B cell (primary cell): ENCODE results near the gene MED12L. TPM values are rescaled to one million over a fixed set of nuclear protein-coding genes. Genes with fewer than 3 reads are reported as not detected.

Experiments used
- ATAC-seq: fragments of 200-7000 bp; cut with Tn5 transposase; one replicate; pipeline ENCODE4 v1.10.0; 2021; ENCODE audit warnings: low read depth, mild to moderate bottlenecking, moderate number of reproducible peaks, moderate library complexity
- CTCF ChIA-PET: fragments of 350-600 bp; sonication (Branson Sonifier 250); formaldehyde crosslinking; loops from one replicate; lab custom pipeline; 2021; ENCODE audit warnings: antibody characterized with exemption, inconsistent platforms; lab: Charles Lee
- POLR2A ChIA-PET: fragments of 350-600 bp; sonication (Branson Sonifier 250); formaldehyde crosslinking; loops from one replicate; lab custom pipeline; 2021; ENCODE audit warnings: antibody characterized with exemption; lab: Charles Lee
- DNase-seq: peaks from one replicate; pipeline ENCODE4 v3.0.0; 2013
- H2AFZ ChIP-seq: 2 replicates; pipeline ENCODE4 v1.6.1; 2012; ENCODE audit warnings: mild to moderate bottlenecking, low read depth, low read length; ENCODE audit not compliant: insufficient read depth, poor library complexity, severe bottlenecking
- H3K27ac ChIP-seq, 2 donors: 1 replicate in 1 of 2; 2 replicates in 1 of 2; pipeline ENCODE4 v1.5.1; 2012 to 2013; ENCODE audit warnings: low read length in 2 of 2, mild to moderate bottlenecking in 2 of 2, moderate library complexity in 1 of 2
- H3K27me3 ChIP-seq, 4 experiments: fragments of 200-600 bp in 1 of 4; sonication (generic) in 1 of 4; replicated peaks in 1 of 4; 1 replicate in 2 of 4; 2 replicates in 2 of 4; pipeline versions ENCODE4 v1.6.1 to v1.7.0; 2013 to 2016; ENCODE audit warnings: low read length in 3 of 4, mild to moderate bottlenecking in 2 of 4, mixed read lengths in 1 of 4, moderate library complexity in 1 of 4; ENCODE audit not compliant: insufficient read depth in 4 of 4, control insufficient read depth in 3 of 4; ENCODE audit errors: control extremely low read depth in 1 of 4
- H3K36me3 ChIP-seq, 2 experiments: replicated peaks in 1 of 2; 1 replicate in 1 of 2; 2 replicates in 1 of 2; pipeline versions ENCODE4 v1.6.1 to v1.7.1; 2013; ENCODE audit warnings: low read length in 1 of 2; ENCODE audit not compliant: insufficient read depth in 2 of 2, control insufficient read depth in 1 of 2; ENCODE audit errors: control extremely low read depth in 1 of 2, extremely low read depth in 1 of 2
- H3K4me1 ChIP-seq, 2 donors: fragments of 200-600 bp in 1 of 2; sonication (generic) in 1 of 2; 1 replicate in 1 of 2; 2 replicates in 1 of 2; pipeline versions ENCODE4 v1.5.1 to v1.6.1; 2013 to 2017; ENCODE audit warnings: low read length in 2 of 2; ENCODE audit not compliant: control insufficient read depth in 2 of 2, insufficient read depth in 2 of 2
- H3K4me2 ChIP-seq: replicated peaks from 2 replicates; pipeline ENCODE3; 2012; ENCODE audit warnings: mild to moderate bottlenecking, low read depth, low read length; ENCODE audit not compliant: poor library complexity, severe bottlenecking
- H3K4me3 ChIP-seq, 5 experiments: fragments of 200-600 bp in 1 of 5; sonication (generic) in 1 of 5; 1 replicate in 3 of 5; 2 replicates in 2 of 5; pipeline versions ENCODE4 v1.5.1 to v1.7.0; 2011 to 2016; ENCODE audit warnings: low read length in 4 of 5, mild to moderate bottlenecking in 4 of 5, low read depth in 2 of 5, control low read depth in 1 of 5, moderate library complexity in 1 of 5; ENCODE audit not compliant: insufficient read depth in 1 of 5; ENCODE audit errors: control extremely low read depth in 1 of 5, extremely low read depth in 1 of 5
- H3K79me2 ChIP-seq: fragments of 200-600 bp; sonication (generic); one replicate; pipeline ENCODE4 v1.6.0; 2016; ENCODE audit warnings: low read length; ENCODE audit not compliant: control insufficient read depth, insufficient read depth
- H3K9ac ChIP-seq: fragments of 200-600 bp; sonication (generic); 2 replicates; pipeline ENCODE4 v1.6.1; 2017; ENCODE audit warnings: mild to moderate bottlenecking, low read length, moderate library complexity
- H3K9me3 ChIP-seq, 3 donors: one replicate each; pipeline versions ENCODE4 v1.6.1 to v1.7.1; 2013; ENCODE audit warnings: low read length in 2 of 3; ENCODE audit not compliant: control insufficient read depth in 2 of 3, insufficient read depth in 1 of 3; ENCODE audit errors: control extremely low read depth in 1 of 3
- H4K20me1 ChIP-seq: 2 replicates; pipeline ENCODE4 v1.6.0; 2012; ENCODE audit warnings: mild to moderate bottlenecking, low read length; ENCODE audit not compliant: insufficient read depth, control insufficient read depth, poor library complexity, severe bottlenecking
- H3K27ac Mint-ChIP-seq: one replicate; pipeline ENCODE4 v1.8.0; 2021; ENCODE audit warnings: mixed read lengths
- H3K27me3 Mint-ChIP-seq: one replicate; pipeline ENCODE4 v1.8.0; 2021; ENCODE audit warnings: mixed read lengths
- H3K4me1 Mint-ChIP-seq: one replicate; pipeline ENCODE4 v1.8.0; 2021; ENCODE audit warnings: mixed read lengths
- H3K4me3 Mint-ChIP-seq: one replicate; pipeline ENCODE4 v1.8.0; 2021; ENCODE audit warnings: mixed read lengths
- H3K9me3 Mint-ChIP-seq: one replicate; pipeline ENCODE4 v1.8.0; 2022; ENCODE audit warnings: mixed read lengths; ENCODE audit not compliant: insufficient read depth
- EZH2 ChIP-seq: IDR thresholded peaks from 2 replicates; pipeline ENCODE4 v1.6.1; 2012; ENCODE audit warnings: borderline replicate concordance, low read depth, mild to moderate bottlenecking, moderate library complexity, low read length; ENCODE audit not compliant: insufficient read depth, poor library complexity, severe bottlenecking
- WGBS: methylation state at CpG from one replicate; pipeline ENCODE4 v1.1.5; 2013; ENCODE audit warnings: missing lambda C conversion rate; ENCODE audit not compliant: insufficient coverage; 5-methylcytosine and 5-hydroxymethylcytosine counted together
- intact Hi-C: fragments of 100-400 bp; cut with micrococcal nuclease; formaldehyde crosslinking; loops from one replicate; pipeline ENCODE4 v1.10.0; 2022
- polyA plus RNA-seq: library from polyadenylated mRNA; depleted of rRNA; stranded (reverse); fragments of >200 nt; gene quantifications from 2 replicates; pipeline ENCODE4 v1.2.3, GENCODE V29; 2012
- total RNA-seq, 2 donors: library from RNA; stranded (reverse); fragments of 120-200 nt in 1 of 2; gene quantifications; 1 replicate in 1 of 2; 2 replicates in 1 of 2; pipeline versions ENCODE4 v1.2.3 to v1.2.4, GENCODE V29; 2013 to 2022
- TF ChIP-seq, protein P1 (sequence below): fragments of 200-600 bp; IDR thresholded peaks from one replicate; pipeline ENCODE4 v1.8.0; 2022; ENCODE audit warnings: antibody characterized with exemption, mild to moderate bottlenecking

The MED12L gene
- total and polyA plus RNA-seq, 2 donors (not counting 1 experiment from before 2014, with no cell fraction given): 0.07 to 0.30 TPM

DNA sequence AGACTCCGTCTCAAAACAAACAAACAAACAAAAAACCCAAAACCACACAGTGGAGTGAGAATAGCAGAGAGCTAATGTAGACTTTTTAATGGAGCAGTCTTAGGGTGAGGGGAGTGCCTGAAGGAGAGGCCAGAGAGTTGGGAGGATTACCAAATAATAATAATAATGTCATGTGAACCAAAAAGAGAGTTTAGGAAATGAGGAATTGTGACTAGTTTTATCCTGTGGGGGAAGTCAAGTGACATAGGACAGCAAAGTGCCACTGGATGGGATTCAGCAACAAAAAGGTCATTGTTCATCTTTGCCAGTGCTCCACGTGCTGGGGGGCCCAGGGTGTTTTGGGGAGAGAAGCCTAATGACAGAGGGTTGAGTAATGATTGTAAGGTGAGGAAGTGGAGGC is 218.3 kb downstream of the MED12L start:
- intact Hi-C loops: no loop called here
- Histone ChIP-seq H2AFZ (no peak overlapping the region), H3K36me3 (no peaks in the 10 kb centered on the region), H3K79me2 (no peaks in the 10 kb centered on the region), H3K4me1 (no peaks in the 10 kb centered on the region), H3K27ac (no peak overlapping the region), H4K20me1 (no peaks in the 10 kb centered on the region), H3K27me3 (no peaks in the 10 kb centered on the region), H3K9me3 (no peaks in the 10 kb centered on the region), H3K4me3 (no peak overlapping the region), H3K9ac (no peak overlapping the region), H3K4me2 (no peak overlapping the region)
- ChIA-PET CTCF (interaction anchor here (1.3 to 1.4 kb wide), 2 partner anchors 158 to 534 kb away, joined by 3 to 5 read pairs; no protein-coding TSS in a partner anchor), POLR2A (no interaction called here)
- DNase-seq (no peak), ATAC-seq (no peak)
- Mint-ChIP-seq H3K4me1 (no peaks in the 10 kb centered on the region), H3K27ac (no peak overlapping the region), H3K27me3 (peaks cover 2% of the 10 kb centered on the region), H3K9me3 (no peaks in the 10 kb centered on the region), H3K4me3 (no peak overlapping the region)
- no peak for TF ChIP-seq EZH2
- TF ChIP-seq, protein P1, sequence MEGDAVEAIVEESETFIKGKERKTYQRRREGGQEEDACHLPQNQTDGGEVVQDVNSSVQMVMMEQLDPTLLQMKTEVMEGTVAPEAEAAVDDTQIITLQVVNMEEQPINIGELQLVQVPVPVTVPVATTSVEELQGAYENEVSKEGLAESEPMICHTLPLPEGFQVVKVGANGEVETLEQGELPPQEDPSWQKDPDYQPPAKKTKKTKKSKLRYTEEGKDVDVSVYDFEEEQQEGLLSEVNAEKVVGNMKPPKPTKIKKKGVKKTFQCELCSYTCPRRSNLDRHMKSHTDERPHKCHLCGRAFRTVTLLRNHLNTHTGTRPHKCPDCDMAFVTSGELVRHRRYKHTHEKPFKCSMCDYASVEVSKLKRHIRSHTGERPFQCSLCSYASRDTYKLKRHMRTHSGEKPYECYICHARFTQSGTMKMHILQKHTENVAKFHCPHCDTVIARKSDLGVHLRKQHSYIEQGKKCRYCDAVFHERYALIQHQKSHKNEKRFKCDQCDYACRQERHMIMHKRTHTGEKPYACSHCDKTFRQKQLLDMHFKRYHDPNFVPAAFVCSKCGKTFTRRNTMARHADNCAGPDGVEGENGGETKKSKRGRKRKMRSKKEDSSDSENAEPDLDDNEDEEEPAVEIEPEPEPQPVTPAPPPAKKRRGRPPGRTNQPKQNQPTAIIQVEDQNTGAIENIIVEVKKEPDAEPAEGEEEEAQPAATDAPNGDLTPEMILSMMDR: no peak
- 92% methylated on average over 1 of the region's 2 CpGs for WGBS

DNA sequence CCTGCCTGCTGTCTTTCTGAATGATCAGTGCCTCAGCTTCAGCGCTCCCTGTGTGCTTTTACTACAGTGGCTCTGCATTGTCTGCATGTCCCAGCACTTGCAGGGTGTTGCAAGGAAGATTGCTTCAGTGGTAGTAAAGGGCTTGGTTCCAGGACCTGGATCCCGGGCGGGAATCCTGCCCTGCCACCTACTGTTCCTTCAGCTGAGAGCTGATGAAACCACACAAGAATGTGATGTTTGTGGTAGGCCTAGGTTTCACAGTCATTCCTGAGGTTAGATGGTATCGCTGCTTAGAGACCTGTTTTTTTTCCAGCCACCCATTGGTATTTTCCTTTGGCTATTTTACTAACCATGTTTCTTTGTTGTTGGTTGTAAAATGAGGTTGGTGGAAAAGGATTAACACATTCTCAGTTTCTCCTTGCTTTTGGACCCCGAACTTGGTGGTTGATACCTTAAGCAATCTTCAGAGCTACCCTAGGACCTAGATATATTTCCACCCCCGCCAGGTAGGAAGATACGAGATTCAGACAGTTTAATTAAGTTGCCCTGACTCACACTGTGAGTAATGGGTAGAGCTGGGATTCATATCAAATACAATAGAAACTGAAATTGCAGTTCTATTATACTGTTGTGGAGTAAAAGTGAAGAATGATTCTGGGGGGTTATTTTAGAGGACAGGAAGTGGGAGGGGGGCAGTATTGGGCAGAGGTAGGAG is 219.8 kb downstream of the MED12L start:
- no peak overlapping the region for H2AFZ ChIP-seq
- intact Hi-C loops: no loop called here
- no peak for DNase-seq
- Mint-ChIP-seq H3K27me3 (peaks cover 2% of the 10 kb centered on the region), H3K27ac (no peak overlapping the region), H3K4me3 (no peak overlapping the region), H3K9me3 (no peaks in the 10 kb centered on the region), H3K4me1 (no peaks in the 10 kb centered on the region)
- POLR2A ChIA-PET: no interaction called here
- no peak overlapping the region for H3K27ac ChIP-seq
- no peak overlapping the region for H3K4me2 ChIP-seq
- H3K9ac ChIP-seq: no peak overlapping the region
- no peaks in the 10 kb centered on the region for H3K9me3 ChIP-seq
- no peak overlapping the region for H3K4me3 ChIP-seq
- no peaks in the 10 kb centered on the region for H3K4me1 ChIP-seq
- no peak for ATAC-seq
- H4K20me1 ChIP-seq: no peaks in the 10 kb centered on the region
- CTCF ChIA-PET: interaction anchor here (1.0 to 1.4 kb wide), 3 partner anchors 13 to 533 kb away, joined by 3 to 5 read pairs (median 3); no protein-coding TSS in a partner anchor
- H3K36me3 ChIP-seq: no peaks in the 10 kb centered on the region
- H3K79me2 ChIP-seq: no peaks in the 10 kb centered on the region
- no peaks in the 10 kb centered on the region for H3K27me3 ChIP-seq
- TF ChIP-seq EZH2: no peak
- TF ChIP-seq, protein P1: no peak
- WGBS: 100% methylated on average over 1 of the region's 7 CpGs
